ENCODE measurements around the gene MLST8.

The MLST8 gene

DNA sequence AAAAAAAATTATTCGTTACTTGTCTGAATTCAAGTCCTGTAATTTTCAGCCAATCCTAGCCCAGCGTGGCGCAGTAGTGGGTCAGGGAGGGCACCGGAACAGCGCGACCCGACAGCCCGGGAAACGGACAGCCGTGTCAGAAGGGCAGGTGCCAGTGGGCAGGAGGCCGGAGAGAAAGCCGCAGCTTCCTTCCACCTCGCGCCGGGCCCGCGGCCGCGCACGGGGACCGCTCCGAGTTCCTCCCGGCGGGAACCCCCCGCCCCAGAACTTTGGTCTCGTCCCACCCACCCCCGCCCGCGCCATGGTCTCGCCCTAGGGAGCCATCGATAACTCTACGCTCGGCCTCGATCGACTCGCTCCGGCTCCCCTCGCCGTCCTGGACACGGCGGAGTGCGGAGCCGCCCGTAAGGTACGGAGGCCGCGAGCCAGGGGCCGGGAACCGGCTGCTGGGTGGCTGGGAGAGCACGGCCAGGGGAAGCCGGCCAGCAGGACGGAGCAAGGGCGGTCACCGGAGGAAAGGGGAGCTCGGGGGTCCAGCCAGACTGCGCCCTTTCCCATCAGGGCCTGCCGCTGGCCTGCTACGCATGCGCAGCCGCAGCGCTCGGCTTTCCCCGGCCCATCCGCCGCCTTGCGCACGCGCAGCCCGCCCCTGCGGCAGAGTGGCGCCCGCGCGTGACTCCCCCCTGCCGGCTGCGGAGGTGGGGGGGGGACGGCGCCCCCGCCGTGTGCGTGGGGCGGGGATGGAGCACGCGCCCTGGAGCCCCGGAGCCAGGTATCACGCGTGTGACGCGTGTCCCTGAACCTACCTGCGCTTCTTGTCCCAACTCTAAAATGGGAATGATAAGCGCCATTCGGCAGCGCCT, at the start of gene MLST8:
MLST8 (plus strand) TSS at position 351 of the 863 bp plus-strand sequence. CDS start 632 bp downstream, outside the sequence.
- peak; percentile 85 for DNase-seq

- no peak for DNase-seq
Measured at GRCh38 chr16:2155977-2156848, 49.0 kb upstream of the MLST8 start.

- DNase-seq: no peak
Measured at GRCh38 chr16:2156849-2157224, 48.4 kb upstream of the MLST8 start.

- DNase-seq: no peak
Measured at GRCh38 chr16:2157480-2158261, 47.6 kb upstream of the MLST8 start.

DNA sequence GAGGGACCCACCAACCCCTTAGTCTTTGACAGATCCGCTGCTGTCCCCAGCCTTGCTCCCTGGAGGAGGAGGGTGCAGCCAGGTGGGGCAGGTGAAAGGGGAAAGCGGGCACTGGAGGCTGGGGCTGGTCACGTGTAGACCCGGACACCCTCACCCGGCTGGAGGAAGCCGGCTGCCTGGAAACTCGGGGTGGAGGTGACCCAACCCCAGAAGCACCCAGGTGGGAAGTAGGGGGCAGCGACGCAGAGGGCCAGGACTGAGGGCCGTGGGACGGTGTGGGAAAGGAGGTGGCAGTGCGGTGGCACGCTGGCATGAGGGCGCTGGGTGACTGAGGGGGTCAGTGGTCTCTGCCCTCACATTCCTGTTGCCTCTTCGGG, 47.0 kb upstream of the MLST8 start:
- no peak for DNase-seq

DNA sequence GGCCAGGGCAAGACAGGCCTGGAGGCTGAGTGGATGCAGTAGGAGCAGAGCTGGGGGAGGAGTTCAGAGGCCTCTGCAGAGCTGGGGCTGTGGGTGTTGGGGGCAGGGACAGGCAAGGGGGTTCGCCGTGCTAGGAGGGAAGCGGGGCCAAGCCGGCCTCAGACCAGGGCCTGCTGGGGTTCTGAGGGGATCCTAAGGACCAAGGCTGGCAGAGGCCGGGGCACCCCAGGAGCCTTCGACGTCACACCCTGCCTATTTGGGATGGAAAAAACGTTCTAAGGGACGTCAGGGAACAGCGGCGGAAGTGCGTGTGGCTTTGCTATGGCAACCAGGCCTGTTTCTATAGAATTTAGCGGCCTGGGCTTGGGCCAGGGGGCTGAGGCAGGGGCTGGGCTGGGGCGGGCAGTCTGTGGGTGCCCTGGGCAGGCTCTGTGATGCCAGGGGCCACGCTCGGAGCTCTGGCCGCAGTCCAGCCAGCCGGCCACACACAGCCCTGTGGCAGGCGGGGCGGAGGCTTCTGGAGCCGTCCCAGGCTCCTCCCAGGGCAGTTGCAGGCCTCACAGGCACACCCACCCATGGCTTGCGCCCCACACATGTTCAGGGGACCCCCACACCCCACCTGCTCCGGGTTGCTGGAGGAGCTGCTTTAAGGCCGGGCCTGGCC, 45.9 kb upstream of the MLST8 start:
- no peak for DNase-seq

DNA sequence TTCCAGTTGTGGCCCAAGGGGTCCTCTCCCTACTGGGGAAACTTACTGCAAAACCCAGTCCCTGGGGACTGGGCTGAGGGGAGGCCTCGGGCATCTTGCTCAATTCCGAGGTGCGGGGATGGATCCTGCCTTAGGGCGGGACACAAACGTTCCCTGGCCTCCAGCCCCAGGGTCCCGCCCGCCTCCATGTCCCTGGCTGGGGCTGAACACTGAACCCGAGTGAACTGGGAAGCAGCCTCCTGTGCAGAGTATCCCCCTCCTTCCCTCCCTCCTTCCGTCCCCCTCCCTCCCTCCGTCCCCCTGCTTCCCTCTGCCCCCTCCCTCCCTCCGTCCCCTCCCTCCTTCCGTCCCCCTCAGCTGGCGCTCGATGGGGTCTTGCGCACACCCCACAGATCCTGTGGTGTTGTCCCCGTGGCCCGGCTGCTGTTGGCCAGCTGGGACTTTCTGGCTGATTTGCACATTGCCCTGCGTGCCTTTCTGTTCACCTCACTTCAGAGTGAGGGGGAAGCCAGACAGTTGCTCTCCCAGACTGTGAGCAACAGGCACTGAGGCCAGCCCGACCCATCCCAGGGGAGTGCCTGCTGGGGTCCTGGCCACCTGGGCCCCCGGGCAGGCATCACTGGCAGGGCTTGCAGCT, 44.2 kb upstream of the MLST8 start:
- DNase-seq: no peak

- no peak for DNase-seq
Measured at GRCh38 chr16:2161911-2162310, 43.3 kb upstream of the MLST8 start.

GRCh38 chr16:2162676-2163118, 42.6 kb upstream of the MLST8 start:
- no peak for DNase-seq

DNA sequence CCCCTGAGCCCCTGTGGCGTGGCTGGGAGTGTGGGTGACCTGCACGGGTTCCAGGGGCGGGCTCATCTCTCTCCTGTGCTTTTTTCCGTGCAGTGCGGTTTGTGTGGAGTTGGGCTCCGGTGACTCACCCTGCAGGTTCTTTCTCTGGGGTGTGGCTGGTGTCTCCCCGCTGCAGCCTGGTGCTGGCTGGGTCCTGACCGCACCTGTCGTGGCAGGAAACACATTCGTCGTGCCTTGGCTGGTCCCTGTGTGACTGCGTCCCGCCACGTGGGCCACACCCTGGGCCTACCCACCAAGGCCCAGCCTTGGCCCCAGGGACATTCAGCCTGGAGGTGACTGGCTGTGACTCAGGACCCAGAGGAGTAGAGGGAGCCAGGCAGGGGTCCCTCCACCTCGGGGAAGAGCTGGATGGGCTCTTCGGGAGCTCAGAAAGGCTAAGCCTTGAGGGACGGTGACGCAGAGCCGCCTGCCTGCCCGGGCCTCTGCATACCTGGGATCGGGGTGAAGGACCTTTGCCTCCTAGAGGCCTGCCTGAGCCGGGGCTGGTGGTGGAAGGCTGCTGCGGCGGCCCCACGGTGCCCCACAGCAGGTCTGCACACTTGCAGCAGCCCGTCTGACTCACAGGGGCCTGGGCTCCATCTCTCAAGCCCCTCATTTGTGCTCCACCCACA, 41.9 kb upstream of the MLST8 start:
- no peak for DNase-seq

DNA sequence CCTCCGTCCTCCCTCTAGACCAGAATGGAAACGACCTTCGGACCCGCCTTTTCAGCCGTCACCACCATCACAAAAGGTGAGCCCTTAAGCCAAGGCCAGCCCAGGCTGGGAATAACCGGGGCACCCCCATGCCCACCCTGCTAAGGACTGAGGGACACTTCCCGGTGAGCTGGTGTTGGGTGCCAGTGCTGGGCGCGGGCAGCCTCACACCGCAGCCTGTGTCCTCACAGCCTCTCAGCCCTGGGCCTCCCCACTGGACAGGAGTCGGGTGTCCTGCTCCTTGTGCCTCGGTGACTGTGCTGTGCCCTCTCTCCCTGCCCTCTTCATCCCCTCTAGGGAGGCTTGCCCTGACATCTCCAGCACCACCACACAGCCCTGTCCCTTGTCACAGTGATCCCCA, 39.4 kb upstream of the MLST8 start:
- DNase-seq: no peak

DNA sequence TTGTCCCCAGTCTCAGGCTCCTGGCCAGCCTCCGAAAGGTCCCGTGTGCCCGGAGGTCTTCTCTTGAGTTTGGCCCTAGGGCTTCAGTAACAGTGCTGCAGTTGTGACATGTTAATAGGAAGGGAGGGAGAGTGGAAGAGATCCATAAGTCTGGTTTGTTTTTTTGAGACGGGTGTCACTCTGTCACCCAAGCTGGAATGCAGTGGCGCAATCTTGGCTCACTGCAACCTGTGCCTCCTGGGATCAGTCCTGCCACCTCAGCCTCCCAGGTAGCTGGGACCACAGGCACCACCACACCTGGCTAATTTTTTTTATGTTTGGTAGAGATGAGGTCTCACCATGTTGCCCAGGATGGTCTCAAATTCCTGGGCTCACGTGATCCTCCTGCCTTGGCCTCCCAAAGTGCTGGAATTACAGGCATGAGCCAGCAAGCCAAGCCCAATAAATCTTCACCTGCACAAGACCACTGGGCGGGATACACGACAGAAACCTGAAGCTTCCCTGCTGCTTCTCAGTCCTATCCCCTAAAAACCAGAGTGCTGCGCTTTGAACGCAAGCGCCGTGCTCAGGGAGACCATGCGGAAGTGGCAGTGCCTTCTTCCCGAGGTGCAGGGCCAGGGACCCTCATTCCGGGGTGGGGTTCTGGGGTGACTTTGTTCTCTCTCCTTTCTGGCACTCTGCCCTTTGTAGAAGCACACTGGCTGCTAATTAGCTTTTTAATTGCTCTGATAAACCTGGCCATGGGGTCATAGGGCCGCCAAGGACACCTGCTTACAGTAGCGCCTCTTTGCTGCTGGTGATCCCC, 38.8 kb upstream of the MLST8 start:
- DNase-seq: no peak

- DNase-seq: no peak
Measured at GRCh38 chr16:2167068-2167638, 38.1 kb upstream of the MLST8 start.

DNA sequence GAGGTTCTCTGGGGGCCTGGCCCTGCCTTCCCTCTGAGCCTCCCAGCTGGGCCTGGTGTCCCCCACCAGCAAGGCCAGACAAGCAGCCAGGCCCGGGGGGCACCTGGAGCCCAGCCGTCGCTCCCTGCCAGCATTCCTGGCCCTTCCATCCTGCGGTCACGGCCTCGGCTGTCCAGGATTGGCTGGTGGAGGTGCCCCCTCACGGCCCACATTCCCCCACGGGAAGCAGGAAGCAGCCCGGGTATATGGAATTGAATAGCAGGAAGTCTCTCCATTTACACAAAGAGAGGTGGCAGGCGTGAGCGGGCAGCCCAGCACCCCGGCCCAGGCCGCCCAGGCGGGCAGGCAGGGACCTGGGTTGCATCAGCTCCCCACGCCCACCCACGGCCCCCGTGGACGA, 35.2 kb upstream of the MLST8 start:
- DNase-seq: no peak

GRCh38 chr16:2170587-2171435, 34.4 kb upstream of the MLST8 start:
- no peak for DNase-seq

DNA sequence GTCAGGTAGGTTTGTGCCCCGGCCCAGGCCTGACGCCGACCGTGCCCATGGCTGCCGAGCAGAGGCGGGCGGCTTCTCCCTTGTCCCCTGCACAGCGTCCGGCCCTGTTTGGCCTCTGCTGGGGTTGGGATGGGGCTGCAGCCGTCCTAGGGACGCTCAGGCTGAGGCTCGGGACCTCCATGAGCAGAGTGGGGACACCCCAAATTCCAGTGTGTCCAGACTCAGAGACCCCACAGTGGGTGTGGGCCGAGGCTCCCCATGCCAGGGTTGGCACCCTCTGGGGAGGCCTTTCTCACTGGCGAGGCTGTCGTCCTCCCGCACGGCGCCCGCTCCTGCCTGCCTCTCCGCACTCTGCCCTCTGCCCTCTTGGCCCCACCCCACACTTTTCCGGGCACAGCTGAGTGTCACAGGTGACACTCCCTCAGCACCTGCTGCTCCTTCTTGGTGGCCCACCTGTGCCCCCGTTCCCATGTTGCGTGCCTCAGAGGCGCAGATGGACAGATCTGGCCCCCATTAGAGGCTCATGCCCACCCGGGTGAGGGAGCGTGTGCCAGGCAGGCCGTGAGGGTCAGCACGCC, 33.6 kb upstream of the MLST8 start:
- no peak for DNase-seq

GRCh38 chr16:2172688-2173335, 32.4 kb upstream of the MLST8 start:
- no peak for DNase-seq

DNA sequence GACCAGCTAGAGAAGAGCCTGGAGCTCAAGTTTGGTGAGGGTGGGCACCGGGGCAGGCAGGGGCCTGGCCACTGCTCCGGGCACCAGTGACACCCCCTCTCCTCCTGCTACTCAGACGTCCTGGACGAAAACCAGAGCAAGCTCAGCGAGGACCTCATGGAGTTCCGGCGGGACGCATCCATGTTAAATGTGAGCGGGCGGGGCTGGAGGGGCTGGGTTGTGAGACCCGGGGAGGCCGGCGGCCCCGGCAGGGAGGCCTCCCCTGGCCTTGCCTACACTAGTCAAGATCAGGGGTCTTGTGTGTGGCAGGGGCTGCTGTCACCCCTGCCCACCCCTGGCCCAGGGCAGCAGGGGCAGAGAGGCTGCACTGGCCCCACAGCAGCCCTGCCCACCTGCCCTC, 31.9 kb upstream of the MLST8 start:
- DNase-seq: no peak

All from NCI-H345 (cell line).